Astrocyte (in vitro differentiated cells and primary cell): ENCODE results near the gene HLA-G. TPM values are rescaled to one million over a fixed set of nuclear protein-coding genes. Genes with fewer than 3 reads are reported as not detected.

Source experiments
- DNase-seq: peaks from one replicate; pipeline ENCODE4 v3.0.0-alpha.2; 2010; ENCODE audit warnings: low read depth
- FAIRE-seq: peaks from 2 replicates; lab custom pipeline; 2011; peaks lifted over from hg19 to GRCh38; lab: Jason Lieb, UNC
- H2AFZ ChIP-seq: 2 replicates; pipeline ENCODE4 v1.6.0; 2012; ENCODE audit warnings: low read depth, low read length, inconsistent platforms
- H3K27ac ChIP-seq: 2 replicates; pipeline ENCODE4 v1.5.1; 2011; ENCODE audit warnings: low read depth, low read length, inconsistent platforms
- H3K27me3 ChIP-seq: 2 replicates; pipeline ENCODE4 v1.6.0; 2011; ENCODE audit warnings: low read length, inconsistent platforms; ENCODE audit not compliant: insufficient read depth
- H3K36me3 ChIP-seq: 2 replicates; pipeline ENCODE4 v1.5.1; 2011; ENCODE audit warnings: low read length, inconsistent platforms; ENCODE audit not compliant: insufficient read depth
- H3K4me1 ChIP-seq: 2 replicates; pipeline ENCODE4 v1.5.1; 2011; ENCODE audit warnings: low read length, inconsistent platforms; ENCODE audit not compliant: insufficient read depth
- H3K4me2 ChIP-seq: 2 replicates; pipeline ENCODE4 v1.6.0; 2012; ENCODE audit warnings: low read length, inconsistent platforms
- H3K4me3 ChIP-seq: 2 replicates; pipeline ENCODE4 v1.5.1; 2011; ENCODE audit warnings: low read depth, mild to moderate bottlenecking, low read length, inconsistent platforms; ENCODE audit not compliant: insufficient read depth
- H3K79me2 ChIP-seq: 2 replicates; pipeline ENCODE4 v1.6.0; 2012; ENCODE audit warnings: mild to moderate bottlenecking, low read length, inconsistent platforms; ENCODE audit not compliant: insufficient read depth
- H3K9ac ChIP-seq: 2 replicates; pipeline ENCODE4 v1.6.0; 2012; ENCODE audit warnings: mild to moderate bottlenecking, low read length, inconsistent platforms
- H3K9me3 ChIP-seq: 2 replicates; pipeline ENCODE4 v1.5.1; 2012; ENCODE audit warnings: low read depth, mild to moderate bottlenecking, low read length, inconsistent platforms; ENCODE audit not compliant: insufficient read depth
- H4K20me1 ChIP-seq: 2 replicates; pipeline ENCODE4 v1.6.0; 2012; ENCODE audit warnings: low read length, inconsistent platforms; ENCODE audit not compliant: insufficient read depth
- H3K27ac Mint-ChIP-seq: one replicate; pipeline ENCODE4 v1.8.0; 2021; ENCODE audit warnings: mild to moderate bottlenecking, mixed read lengths; ENCODE audit not compliant: unreplicated experiment
- H3K27me3 Mint-ChIP-seq: one replicate; pipeline ENCODE4 v1.8.0; 2021; ENCODE audit warnings: low read depth, mixed read lengths; ENCODE audit not compliant: unreplicated experiment
- H3K36me3 Mint-ChIP-seq: one replicate; pipeline ENCODE4 v1.8.0; 2021; ENCODE audit warnings: low read depth, mixed read lengths; ENCODE audit not compliant: unreplicated experiment
- H3K4me1 Mint-ChIP-seq: one replicate; pipeline ENCODE4 v1.8.0; 2021; ENCODE audit warnings: low read depth, mixed read lengths; ENCODE audit not compliant: unreplicated experiment
- H3K4me3 Mint-ChIP-seq: one replicate; pipeline ENCODE4 v1.8.0; 2021; ENCODE audit warnings: mild to moderate bottlenecking, moderate library complexity, mixed read lengths; ENCODE audit not compliant: unreplicated experiment
- H3K9me3 Mint-ChIP-seq: one replicate; pipeline ENCODE4 v1.8.0; 2021; ENCODE audit warnings: mild to moderate bottlenecking, mixed read lengths; ENCODE audit not compliant: unreplicated experiment
- EZH2 ChIP-seq: IDR thresholded peaks from 2 replicates; pipeline ENCODE4 v1.6.1; 2012; ENCODE audit warnings: mild to moderate bottlenecking, low read length, inconsistent platforms; ENCODE audit not compliant: insufficient read depth
- total RNA-seq: library from RNA; stranded (reverse); gene quantifications from 2 replicates; pipeline ENCODE4 v1.2.1, GENCODE V29; 2021
- TF ChIP-seq, protein P1 (sequence below): IDR thresholded peaks from 2 replicates; pipeline ENCODE4 v1.5.1; 2011; ENCODE audit warnings: low read depth, mild to moderate bottlenecking, inconsistent platforms, low read length, moderate library complexity; ENCODE audit not compliant: insufficient read depth

The HLA-G gene
- total RNA-seq, 1 donor from 2014 or later, result 0.79 TPM

DNA sequence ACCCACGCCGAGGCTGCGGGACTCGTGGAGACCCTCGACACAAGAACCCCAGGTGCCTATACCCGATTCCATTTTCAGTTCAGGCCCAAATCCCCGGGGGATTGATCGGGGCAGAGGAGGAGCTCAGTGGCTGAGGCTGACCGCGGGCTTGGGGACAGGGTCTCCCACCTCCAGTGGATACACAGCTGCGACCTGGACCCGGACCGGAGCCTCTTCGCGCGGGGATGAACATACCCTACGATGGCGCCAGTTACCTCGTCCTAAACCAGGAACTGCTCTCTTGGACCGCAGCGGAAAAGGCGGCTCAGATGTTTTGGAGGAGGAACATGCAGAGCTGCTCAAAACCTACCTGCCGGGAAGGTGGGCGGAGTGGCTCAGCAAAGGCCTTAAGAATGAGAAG lies 27.4 kb upstream of the HLA-G start:
- Mint-ChIP-seq H3K4me3 (no peak overlapping the region), H3K9me3 (peaks cover 9% of the 10 kb centered on the region), H3K36me3 (peaks cover 2% of the 10 kb centered on the region), H3K4me1 (peaks cover 6% of the 10 kb centered on the region), H3K27ac (no peak overlapping the region), H3K27me3 (peaks cover 15% of the 10 kb centered on the region)
- no peak overlapping the region for H3K4me3 ChIP-seq
- H3K4me2 ChIP-seq, result no peak overlapping the region
- H3K27me3 ChIP-seq, result no peaks in the 10 kb centered on the region
- no peak for TF ChIP-seq EZH2
- TF ChIP-seq, protein P1, sequence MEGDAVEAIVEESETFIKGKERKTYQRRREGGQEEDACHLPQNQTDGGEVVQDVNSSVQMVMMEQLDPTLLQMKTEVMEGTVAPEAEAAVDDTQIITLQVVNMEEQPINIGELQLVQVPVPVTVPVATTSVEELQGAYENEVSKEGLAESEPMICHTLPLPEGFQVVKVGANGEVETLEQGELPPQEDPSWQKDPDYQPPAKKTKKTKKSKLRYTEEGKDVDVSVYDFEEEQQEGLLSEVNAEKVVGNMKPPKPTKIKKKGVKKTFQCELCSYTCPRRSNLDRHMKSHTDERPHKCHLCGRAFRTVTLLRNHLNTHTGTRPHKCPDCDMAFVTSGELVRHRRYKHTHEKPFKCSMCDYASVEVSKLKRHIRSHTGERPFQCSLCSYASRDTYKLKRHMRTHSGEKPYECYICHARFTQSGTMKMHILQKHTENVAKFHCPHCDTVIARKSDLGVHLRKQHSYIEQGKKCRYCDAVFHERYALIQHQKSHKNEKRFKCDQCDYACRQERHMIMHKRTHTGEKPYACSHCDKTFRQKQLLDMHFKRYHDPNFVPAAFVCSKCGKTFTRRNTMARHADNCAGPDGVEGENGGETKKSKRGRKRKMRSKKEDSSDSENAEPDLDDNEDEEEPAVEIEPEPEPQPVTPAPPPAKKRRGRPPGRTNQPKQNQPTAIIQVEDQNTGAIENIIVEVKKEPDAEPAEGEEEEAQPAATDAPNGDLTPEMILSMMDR, result no peak
- no peak overlapping the region for H2AFZ ChIP-seq
- FAIRE-seq (no peak), DNase-seq (no peak)
- H3K9ac ChIP-seq, result no peak overlapping the region
- H4K20me1 ChIP-seq, result no peaks in the 10 kb centered on the region
- H3K27ac ChIP-seq, result no peak overlapping the region
- no peaks in the 10 kb centered on the region for H3K4me1 ChIP-seq
- no peaks in the 10 kb centered on the region for H3K9me3 ChIP-seq
- H3K36me3 ChIP-seq, result no peaks in the 10 kb centered on the region
- H3K79me2 ChIP-seq, result no peaks in the 10 kb centered on the region

- TF ChIP-seq, protein P1, result no peak
- no peak for TF ChIP-seq EZH2
- H3K4me1 Mint-ChIP-seq, result no peaks in the 10 kb centered on the region
- no peaks in the 10 kb centered on the region for H3K79me2 ChIP-seq
- no peak overlapping the region for H3K27ac Mint-ChIP-seq
- no peaks in the 10 kb centered on the region for H3K27me3 ChIP-seq
- H3K27ac ChIP-seq, result no peak overlapping the region
- H3K36me3 Mint-ChIP-seq, result peaks cover 2% of the 10 kb centered on the region
- no peak overlapping the region for H3K4me3 ChIP-seq
- no peaks in the 10 kb centered on the region for H3K36me3 ChIP-seq
- no peak for DNase-seq
- no peaks in the 10 kb centered on the region for H3K9me3 ChIP-seq
- peaks cover 4% of the 10 kb centered on the region for H3K9me3 Mint-ChIP-seq
- H2AFZ ChIP-seq, result no peak overlapping the region
- no peak overlapping the region for H3K9ac ChIP-seq
- H3K4me3 Mint-ChIP-seq, result no peak overlapping the region
- no peak overlapping the region for H3K4me2 ChIP-seq
- peaks cover 37% of the 10 kb centered on the region for H3K27me3 Mint-ChIP-seq
- H4K20me1 ChIP-seq, result no peaks in the 10 kb centered on the region
- H3K4me1 ChIP-seq, result no peaks in the 10 kb centered on the region
- no peak for FAIRE-seq
These were observed 21.2 kb upstream of the HLA-G start for GRCh38 chr6:29806387-29806786.

DNA sequence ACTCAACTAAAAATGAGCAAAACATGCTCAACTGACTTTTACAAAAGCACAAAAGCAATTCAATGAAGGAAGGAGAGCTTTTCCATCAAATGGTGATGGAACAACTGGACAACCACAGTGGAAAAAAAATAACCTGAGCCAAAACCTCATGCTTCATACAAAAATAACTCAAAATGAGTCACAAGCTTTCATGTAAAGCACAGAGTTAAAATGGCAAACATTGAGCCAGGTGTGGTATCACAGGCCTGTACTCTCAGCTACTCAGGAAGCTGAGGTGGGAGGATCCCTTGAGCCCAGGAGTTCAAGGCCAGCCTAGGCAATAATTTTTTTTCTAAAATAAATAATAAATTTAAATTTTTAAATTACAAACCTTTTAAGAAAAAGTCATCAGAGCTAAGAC lies 18.4 kb upstream of the HLA-G start:
- Histone ChIP-seq H3K4me2 (no peak overlapping the region), H3K9me3 (no peaks in the 10 kb centered on the region), H3K27ac (no peak overlapping the region), H3K4me1 (no peaks in the 10 kb centered on the region), H4K20me1 (no peaks in the 10 kb centered on the region), H3K9ac (no peak overlapping the region), H3K79me2 (no peaks in the 10 kb centered on the region), H2AFZ (no peak overlapping the region), H3K36me3 (no peaks in the 10 kb centered on the region), H3K4me3 (no peak overlapping the region), H3K27me3 (no peaks in the 10 kb centered on the region)
- no peak for DNase-seq
- Mint-ChIP-seq H3K36me3 (no peaks in the 10 kb centered on the region), H3K9me3 (no peaks in the 10 kb centered on the region), H3K4me3 (no peak overlapping the region), H3K27me3 (peaks cover 23% of the 10 kb centered on the region), H3K27ac (no peak overlapping the region), H3K4me1 (no peaks in the 10 kb centered on the region)
- FAIRE-seq, result no peak
- no peak for TF ChIP-seq EZH2
- TF ChIP-seq, protein P1, result no peak
